ENCODE measurements around the gene COMMD3. TPM values are rescaled to one million over a fixed set of nuclear protein-coding genes. Genes with fewer than 3 reads are reported as not detected.

The COMMD3 gene
- total RNA-seq, 1 experiment from 2014 or later: 2.6 TPM

DNA sequence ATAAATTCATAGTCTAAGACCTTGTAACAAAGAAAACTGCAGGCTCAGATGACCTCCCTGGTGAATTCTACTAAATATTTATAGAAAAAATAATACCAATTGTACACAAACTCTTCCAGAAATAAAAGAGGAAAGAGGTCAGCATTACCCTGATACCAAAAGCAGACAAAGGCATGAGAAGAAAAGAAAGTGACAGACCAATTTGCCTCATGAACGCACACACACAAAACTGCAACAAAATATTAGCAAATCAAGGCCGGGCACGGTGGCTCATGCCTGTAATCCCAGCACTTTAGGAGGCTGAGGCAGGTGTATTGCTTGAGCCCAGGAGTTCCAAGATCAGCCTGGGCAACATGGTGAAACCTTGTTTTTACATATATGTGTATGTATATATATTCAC lies 12.7 kb upstream of the COMMD3 start:
- H3K4me3 Mint-ChIP-seq: no peak overlapping the region
- DNase-seq (ENCODE audit: low spot score): no peak
- ATAC-seq: no peak
- TF ChIP-seq ELF4 (CRISPR knock-in tag; IDR thresholded peaks at IDR 0.05; ENCODE audit: low read depth): no peak
- TF ChIP-seq ZNF121 (CRISPR knock-in tag; IDR thresholded peaks at IDR 0.05): no peak
- TF ChIP-seq ATF1 (CRISPR knock-in tag; IDR thresholded peaks at IDR 0.05): no peak
- TF ChIP-seq, protein P1, sequence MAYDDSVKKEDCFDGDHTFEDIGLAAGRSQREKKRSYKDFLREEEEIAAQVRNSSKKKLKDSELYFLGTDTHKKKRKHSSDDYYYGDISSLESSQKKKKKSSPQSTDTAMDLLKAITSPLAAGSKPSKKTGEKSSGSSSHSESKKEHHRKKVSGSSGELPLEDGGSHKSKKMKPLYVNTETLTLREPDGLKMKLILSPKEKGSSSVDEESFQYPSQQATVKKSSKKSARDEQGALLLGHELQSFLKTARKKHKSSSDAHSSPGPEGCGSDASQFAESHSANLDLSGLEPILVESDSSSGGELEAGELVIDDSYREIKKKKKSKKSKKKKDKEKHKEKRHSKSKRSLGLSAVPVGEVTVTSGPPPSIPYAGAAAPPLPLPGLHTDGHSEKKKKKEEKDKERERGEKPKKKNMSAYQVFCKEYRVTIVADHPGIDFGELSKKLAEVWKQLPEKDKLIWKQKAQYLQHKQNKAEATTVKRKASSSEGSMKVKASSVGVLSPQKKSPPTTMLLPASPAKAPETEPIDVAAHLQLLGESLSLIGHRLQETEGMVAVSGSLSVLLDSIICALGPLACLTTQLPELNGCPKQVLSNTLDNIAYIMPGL (CRISPR knock-in tag; IDR thresholded peaks at IDR 0.05): no peak
- no peak for TF ChIP-seq RORB (CRISPR knock-in tag; IDR thresholded peaks at IDR 0.05)
- TF ChIP-seq FOXP1 (CRISPR knock-in tag; IDR thresholded peaks at IDR 0.05; ENCODE audit: borderline replicate concordance): no peak
- TF ChIP-seq, protein P2, sequence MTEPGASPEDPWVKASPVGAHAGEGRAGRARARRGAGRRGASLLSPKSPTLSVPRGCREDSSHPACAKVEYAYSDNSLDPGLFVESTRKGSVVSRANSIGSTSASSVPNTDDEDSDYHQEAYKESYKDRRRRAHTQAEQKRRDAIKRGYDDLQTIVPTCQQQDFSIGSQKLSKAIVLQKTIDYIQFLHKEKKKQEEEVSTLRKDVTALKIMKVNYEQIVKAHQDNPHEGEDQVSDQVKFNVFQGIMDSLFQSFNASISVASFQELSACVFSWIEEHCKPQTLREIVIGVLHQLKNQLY (CRISPR knock-in tag; IDR thresholded peaks at IDR 0.05): no peak
- TF ChIP-seq ZNF317 (CRISPR knock-in tag; IDR thresholded peaks at IDR 0.05; ENCODE audit: borderline replicate concordance, low read depth): no peak
- no peak for TF ChIP-seq ZNF219 (CRISPR knock-in tag; IDR thresholded peaks at IDR 0.05; ENCODE audit: borderline replicate concordance)
- TF ChIP-seq SOX15 (CRISPR knock-in tag; IDR thresholded peaks at IDR 0.05): no peak
- TF ChIP-seq, protein P3, sequence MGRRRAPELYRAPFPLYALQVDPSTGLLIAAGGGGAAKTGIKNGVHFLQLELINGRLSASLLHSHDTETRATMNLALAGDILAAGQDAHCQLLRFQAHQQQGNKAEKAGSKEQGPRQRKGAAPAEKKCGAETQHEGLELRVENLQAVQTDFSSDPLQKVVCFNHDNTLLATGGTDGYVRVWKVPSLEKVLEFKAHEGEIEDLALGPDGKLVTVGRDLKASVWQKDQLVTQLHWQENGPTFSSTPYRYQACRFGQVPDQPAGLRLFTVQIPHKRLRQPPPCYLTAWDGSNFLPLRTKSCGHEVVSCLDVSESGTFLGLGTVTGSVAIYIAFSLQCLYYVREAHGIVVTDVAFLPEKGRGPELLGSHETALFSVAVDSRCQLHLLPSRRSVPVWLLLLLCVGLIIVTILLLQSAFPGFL (CRISPR knock-in tag; IDR thresholded peaks at IDR 0.05; ENCODE audit: borderline replicate concordance): no peak
- TF ChIP-seq, protein P4, sequence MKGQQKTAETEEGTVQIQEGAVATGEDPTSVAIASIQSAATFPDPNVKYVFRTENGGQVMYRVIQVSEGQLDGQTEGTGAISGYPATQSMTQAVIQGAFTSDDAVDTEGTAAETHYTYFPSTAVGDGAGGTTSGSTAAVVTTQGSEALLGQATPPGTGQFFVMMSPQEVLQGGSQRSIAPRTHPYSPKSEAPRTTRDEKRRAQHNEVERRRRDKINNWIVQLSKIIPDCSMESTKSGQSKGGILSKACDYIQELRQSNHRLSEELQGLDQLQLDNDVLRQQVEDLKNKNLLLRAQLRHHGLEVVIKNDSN (CRISPR knock-in tag; IDR thresholded peaks at IDR 0.05): no peak
- no peak for TF ChIP-seq IRF2 (CRISPR knock-in tag; IDR thresholded peaks at IDR 0.05; ENCODE audit: borderline replicate concordance, low read depth)
- TF ChIP-seq PRRX2 (CRISPR knock-in tag; IDR thresholded peaks at IDR 0.05): no peak
- TF ChIP-seq, protein P5, sequence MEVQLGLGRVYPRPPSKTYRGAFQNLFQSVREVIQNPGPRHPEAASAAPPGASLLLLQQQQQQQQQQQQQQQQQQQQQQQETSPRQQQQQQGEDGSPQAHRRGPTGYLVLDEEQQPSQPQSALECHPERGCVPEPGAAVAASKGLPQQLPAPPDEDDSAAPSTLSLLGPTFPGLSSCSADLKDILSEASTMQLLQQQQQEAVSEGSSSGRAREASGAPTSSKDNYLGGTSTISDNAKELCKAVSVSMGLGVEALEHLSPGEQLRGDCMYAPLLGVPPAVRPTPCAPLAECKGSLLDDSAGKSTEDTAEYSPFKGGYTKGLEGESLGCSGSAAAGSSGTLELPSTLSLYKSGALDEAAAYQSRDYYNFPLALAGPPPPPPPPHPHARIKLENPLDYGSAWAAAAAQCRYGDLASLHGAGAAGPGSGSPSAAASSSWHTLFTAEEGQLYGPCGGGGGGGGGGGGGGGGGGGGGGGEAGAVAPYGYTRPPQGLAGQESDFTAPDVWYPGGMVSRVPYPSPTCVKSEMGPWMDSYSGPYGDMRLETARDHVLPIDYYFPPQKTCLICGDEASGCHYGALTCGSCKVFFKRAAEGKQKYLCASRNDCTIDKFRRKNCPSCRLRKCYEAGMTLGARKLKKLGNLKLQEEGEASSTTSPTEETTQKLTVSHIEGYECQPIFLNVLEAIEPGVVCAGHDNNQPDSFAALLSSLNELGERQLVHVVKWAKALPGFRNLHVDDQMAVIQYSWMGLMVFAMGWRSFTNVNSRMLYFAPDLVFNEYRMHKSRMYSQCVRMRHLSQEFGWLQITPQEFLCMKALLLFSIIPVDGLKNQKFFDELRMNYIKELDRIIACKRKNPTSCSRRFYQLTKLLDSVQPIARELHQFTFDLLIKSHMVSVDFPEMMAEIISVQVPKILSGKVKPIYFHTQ (CRISPR knock-in tag; IDR thresholded peaks at IDR 0.05): no peak
- TF ChIP-seq, protein P6, sequence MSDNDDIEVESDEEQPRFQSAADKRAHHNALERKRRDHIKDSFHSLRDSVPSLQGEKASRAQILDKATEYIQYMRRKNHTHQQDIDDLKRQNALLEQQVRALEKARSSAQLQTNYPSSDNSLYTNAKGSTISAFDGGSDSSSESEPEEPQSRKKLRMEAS (CRISPR knock-in tag; IDR thresholded peaks at IDR 0.05): no peak
- ChIA-PET CTCF (no interaction called here), POLR2A (no interaction called here)
- no peaks in the 10 kb centered on the region for H3K4me1 Mint-ChIP-seq
- H3K36me3 Mint-ChIP-seq: no peaks in the 10 kb centered on the region
- H3K9me3 Mint-ChIP-seq: peaks cover 11% of the 10 kb centered on the region
- H3K27ac Mint-ChIP-seq: no peak overlapping the region
- no peaks in the 10 kb centered on the region for H3K27me3 Mint-ChIP-seq (ENCODE audit: low read depth)

DNA sequence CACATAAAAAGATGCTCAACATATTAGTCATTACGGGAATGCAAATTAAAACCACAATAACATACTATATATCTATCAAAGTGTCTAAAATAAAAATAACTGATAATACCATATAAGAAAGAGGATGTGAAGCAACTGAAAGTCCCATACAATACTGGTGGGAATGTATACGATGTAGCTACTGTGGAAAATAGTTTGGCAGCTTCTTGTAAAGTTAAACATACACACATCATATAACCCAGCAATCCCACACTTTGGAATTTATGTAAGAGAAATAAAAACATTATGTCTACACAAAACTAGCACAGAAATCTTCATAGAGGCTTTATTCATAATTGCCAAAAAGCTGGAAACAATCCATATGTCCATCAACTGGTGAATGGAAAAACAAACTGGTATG lies 10.5 kb upstream of the COMMD3 start:
- peaks cover 8% of the 10 kb centered on the region for H3K9me3 Mint-ChIP-seq
- H3K4me1 Mint-ChIP-seq: no peaks in the 10 kb centered on the region
- DNase-seq (ENCODE audit: low spot score) (no peak), ATAC-seq (no peak)
- H3K27ac Mint-ChIP-seq: no peak overlapping the region
- ChIA-PET POLR2A (no interaction called here), CTCF (no interaction called here)
- no peaks in the 10 kb centered on the region for H3K36me3 Mint-ChIP-seq
- H3K27me3 Mint-ChIP-seq (ENCODE audit: low read depth): peaks cover 3% of the 10 kb centered on the region; the same call in 1 of the 2 replicates
- H3K4me3 Mint-ChIP-seq: no peak overlapping the region
- TF ChIP-seq, protein P7, sequence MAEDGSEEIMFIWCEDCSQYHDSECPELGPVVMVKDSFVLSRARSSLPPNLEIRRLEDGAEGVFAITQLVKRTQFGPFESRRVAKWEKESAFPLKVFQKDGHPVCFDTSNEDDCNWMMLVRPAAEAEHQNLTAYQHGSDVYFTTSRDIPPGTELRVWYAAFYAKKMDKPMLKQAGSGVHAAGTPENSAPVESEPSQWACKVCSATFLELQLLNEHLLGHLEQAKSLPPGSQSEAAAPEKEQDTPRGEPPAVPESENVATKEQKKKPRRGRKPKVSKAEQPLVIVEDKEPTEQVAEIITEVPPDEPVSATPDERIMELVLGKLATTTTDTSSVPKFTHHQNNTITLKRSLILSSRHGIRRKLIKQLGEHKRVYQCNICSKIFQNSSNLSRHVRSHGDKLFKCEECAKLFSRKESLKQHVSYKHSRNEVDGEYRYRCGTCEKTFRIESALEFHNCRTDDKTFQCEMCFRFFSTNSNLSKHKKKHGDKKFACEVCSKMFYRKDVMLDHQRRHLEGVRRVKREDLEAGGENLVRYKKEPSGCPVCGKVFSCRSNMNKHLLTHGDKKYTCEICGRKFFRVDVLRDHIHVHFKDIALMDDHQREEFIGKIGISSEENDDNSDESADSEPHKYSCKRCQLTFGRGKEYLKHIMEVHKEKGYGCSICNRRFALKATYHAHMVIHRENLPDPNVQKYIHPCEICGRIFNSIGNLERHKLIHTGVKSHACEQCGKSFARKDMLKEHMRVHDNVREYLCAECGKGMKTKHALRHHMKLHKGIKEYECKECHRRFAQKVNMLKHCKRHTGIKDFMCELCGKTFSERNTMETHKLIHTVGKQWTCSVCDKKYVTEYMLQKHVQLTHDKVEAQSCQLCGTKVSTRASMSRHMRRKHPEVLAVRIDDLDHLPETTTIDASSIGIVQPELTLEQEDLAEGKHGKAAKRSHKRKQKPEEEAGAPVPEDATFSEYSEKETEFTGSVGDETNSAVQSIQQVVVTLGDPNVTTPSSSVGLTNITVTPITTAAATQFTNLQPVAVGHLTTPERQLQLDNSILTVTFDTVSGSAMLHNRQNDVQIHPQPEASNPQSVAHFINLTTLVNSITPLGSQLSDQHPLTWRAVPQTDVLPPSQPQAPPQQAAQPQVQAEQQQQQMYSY (CRISPR knock-in tag; IDR thresholded peaks at IDR 0.05): no peak
- TF ChIP-seq GABPB1 (CRISPR knock-in tag; IDR thresholded peaks at IDR 0.05): no peak
- TF ChIP-seq, protein P8, sequence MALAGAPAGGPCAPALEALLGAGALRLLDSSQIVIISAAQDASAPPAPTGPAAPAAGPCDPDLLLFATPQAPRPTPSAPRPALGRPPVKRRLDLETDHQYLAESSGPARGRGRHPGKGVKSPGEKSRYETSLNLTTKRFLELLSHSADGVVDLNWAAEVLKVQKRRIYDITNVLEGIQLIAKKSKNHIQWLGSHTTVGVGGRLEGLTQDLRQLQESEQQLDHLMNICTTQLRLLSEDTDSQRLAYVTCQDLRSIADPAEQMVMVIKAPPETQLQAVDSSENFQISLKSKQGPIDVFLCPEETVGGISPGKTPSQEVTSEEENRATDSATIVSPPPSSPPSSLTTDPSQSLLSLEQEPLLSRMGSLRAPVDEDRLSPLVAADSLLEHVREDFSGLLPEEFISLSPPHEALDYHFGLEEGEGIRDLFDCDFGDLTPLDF (CRISPR knock-in tag; IDR thresholded peaks at IDR 0.05): no peak
- TF ChIP-seq, protein P9, sequence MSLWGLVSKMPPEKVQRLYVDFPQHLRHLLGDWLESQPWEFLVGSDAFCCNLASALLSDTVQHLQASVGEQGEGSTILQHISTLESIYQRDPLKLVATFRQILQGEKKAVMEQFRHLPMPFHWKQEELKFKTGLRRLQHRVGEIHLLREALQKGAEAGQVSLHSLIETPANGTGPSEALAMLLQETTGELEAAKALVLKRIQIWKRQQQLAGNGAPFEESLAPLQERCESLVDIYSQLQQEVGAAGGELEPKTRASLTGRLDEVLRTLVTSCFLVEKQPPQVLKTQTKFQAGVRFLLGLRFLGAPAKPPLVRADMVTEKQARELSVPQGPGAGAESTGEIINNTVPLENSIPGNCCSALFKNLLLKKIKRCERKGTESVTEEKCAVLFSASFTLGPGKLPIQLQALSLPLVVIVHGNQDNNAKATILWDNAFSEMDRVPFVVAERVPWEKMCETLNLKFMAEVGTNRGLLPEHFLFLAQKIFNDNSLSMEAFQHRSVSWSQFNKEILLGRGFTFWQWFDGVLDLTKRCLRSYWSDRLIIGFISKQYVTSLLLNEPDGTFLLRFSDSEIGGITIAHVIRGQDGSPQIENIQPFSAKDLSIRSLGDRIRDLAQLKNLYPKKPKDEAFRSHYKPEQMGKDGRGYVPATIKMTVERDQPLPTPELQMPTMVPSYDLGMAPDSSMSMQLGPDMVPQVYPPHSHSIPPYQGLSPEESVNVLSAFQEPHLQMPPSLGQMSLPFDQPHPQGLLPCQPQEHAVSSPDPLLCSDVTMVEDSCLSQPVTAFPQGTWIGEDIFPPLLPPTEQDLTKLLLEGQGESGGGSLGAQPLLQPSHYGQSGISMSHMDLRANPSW (CRISPR knock-in tag; conservative IDR thresholded peaks at IDR 0.05; ENCODE audit: low read depth): no peak
- TF ChIP-seq FOXK1 (CRISPR knock-in tag; IDR thresholded peaks at IDR 0.05): no peak
